Neural progenitor cell (in vitro differentiated cells): ENCODE results near the gene PTPRCAP. TPM values are rescaled to one million over a fixed set of nuclear protein-coding genes. Genes with fewer than 3 reads are reported as not detected.

Source experiments
- DNase-seq: peaks from one replicate; pipeline ENCODE4 v3.0.0-alpha.2; 2016; ENCODE audit warnings: low spot score
- H2AFZ ChIP-seq: fragments of 200-600 bp; sonication (generic); replicated peaks from 2 replicates; pipeline ENCODE4 v1.6.1; 2016; ENCODE audit warnings: antibody characterized with exemption
- H3F3A ChIP-seq: fragments of 200-600 bp; sonication (generic); 2 replicates; pipeline ENCODE4 v1.6.1; 2016; ENCODE audit warnings: antibody characterized with exemption, low read depth
- H3K27ac ChIP-seq: fragments of 200-600 bp; sonication (generic); 2 replicates; pipeline ENCODE4 v1.5.1; 2016; ENCODE audit warnings: mild to moderate bottlenecking
- H3K27me3 ChIP-seq: fragments of 200-600 bp; sonication (generic); 2 replicates; pipeline ENCODE4 v1.6.1; 2016; ENCODE audit warnings: mild to moderate bottlenecking, moderate library complexity
- H3K36me3 ChIP-seq: fragments of 200-600 bp; sonication (generic); 2 replicates; pipeline ENCODE4 v1.5.1; 2016
- H3K4me1 ChIP-seq: fragments of 200-600 bp; sonication (generic); 2 replicates; pipeline ENCODE4 v1.6.1; 2016; ENCODE audit warnings: mixed run types
- H3K4me2 ChIP-seq: fragments of 200-600 bp; sonication (generic); 2 replicates; pipeline ENCODE4 v1.6.1; 2016
- H3K4me3 ChIP-seq: fragments of 200-600 bp; sonication (generic); 2 replicates; pipeline ENCODE4 v1.5.1; 2016
- H3K79me2 ChIP-seq: fragments of 200-600 bp; sonication (generic); 2 replicates; pipeline ENCODE4 v1.6.1; 2016; ENCODE audit warnings: low read depth
- H3K9ac ChIP-seq: fragments of 200-600 bp; sonication (generic); 2 replicates; pipeline ENCODE4 v1.6.1; 2016
- H3K9me3 ChIP-seq: fragments of 200-600 bp; sonication (generic); 2 replicates; pipeline ENCODE4 v1.5.1; 2016; ENCODE audit warnings: low read depth
- H4K20me1 ChIP-seq: fragments of 200-600 bp; sonication (generic); 2 replicates; pipeline ENCODE4 v1.6.1; 2016; ENCODE audit warnings: low read depth
- H3K27ac Mint-ChIP-seq: 3 replicates; pipeline ENCODE4 v1.8.0; 2021; ENCODE audit warnings: mixed read lengths
- H3K27me3 Mint-ChIP-seq: 2 replicates; pipeline ENCODE4 v1.8.0; 2022; ENCODE audit warnings: low read depth, mild to moderate bottlenecking, inconsistent platforms, moderate library complexity, mixed read lengths; ENCODE audit not compliant: insufficient read depth
- H3K36me3 Mint-ChIP-seq: 3 replicates; pipeline ENCODE4 v1.8.0; 2021; ENCODE audit warnings: mixed read lengths
- H3K4me1 Mint-ChIP-seq: 3 replicates; pipeline ENCODE4 v1.8.0; 2021; ENCODE audit warnings: mixed read lengths
- H3K4me3 Mint-ChIP-seq: 3 replicates; pipeline ENCODE4 v1.8.0; 2021; ENCODE audit warnings: mild to moderate bottlenecking, moderate library complexity, mixed read lengths
- H3K9me3 Mint-ChIP-seq: 3 replicates; pipeline ENCODE4 v1.8.0; 2020; ENCODE audit warnings: mixed read lengths
- CTCF ChIP-seq: fragments of 200-600 bp; sonication (generic); IDR thresholded peaks from 2 replicates; pipeline ENCODE4 v1.5.1; 2017; ENCODE audit warnings: antibody characterized with exemption, mild to moderate bottlenecking
- EZH2 ChIP-seq: fragments of 200-600 bp; sonication (generic); IDR thresholded peaks from 2 replicates; pipeline ENCODE4 v1.6.1; 2017; ENCODE audit warnings: antibody characterized with exemption, mild to moderate bottlenecking, moderate library complexity
- EZH2phosphoT487 ChIP-seq: fragments of 200-600 bp; sonication (generic); IDR thresholded peaks from 2 replicates; pipeline ENCODE4 v1.6.1; 2017; ENCODE audit warnings: antibody characterized with exemption
- total RNA-seq: library from RNA; depleted of rRNA; stranded (reverse); fragments of >200 nt; gene quantifications from 2 replicates; pipeline ENCODE4 v1.2.3, GENCODE V29; 2015; ENCODE audit warnings: low replicate concordance

The PTPRCAP gene
- total RNA-seq, 1 donor from 2014 or later: not detected

- Histone ChIP-seq H3K27ac (no peak overlapping the region), H3F3A (peaks cover 17% of the 10 kb centered on the region), H3K79me2 (no peaks in the 10 kb centered on the region), H3K9ac (no peak overlapping the region), H3K27me3 (peaks cover 56% of the 10 kb centered on the region), H3K4me2 (no peak overlapping the region), H3K4me1 (peaks cover 10% of the 10 kb centered on the region), H2AFZ (no peak overlapping the region), H4K20me1 (no peaks in the 10 kb centered on the region), H3K9me3 (no peaks in the 10 kb centered on the region), H3K4me3 (no peak overlapping the region), H3K36me3 (no peaks in the 10 kb centered on the region)
- peak overlapping the region; percentile 64 for H3K4me3 Mint-ChIP-seq
- H3K4me1 Mint-ChIP-seq: peaks cover 22% of the 10 kb centered on the region
- no peak for TF ChIP-seq EZH2
- no peak for TF ChIP-seq CTCF
- no peak for TF ChIP-seq EZH2phosphoT487
- no peaks in the 10 kb centered on the region for H3K36me3 Mint-ChIP-seq
- no peak overlapping the region for H3K27ac Mint-ChIP-seq
- no peak for DNase-seq
- H3K9me3 Mint-ChIP-seq: no peaks in the 10 kb centered on the region
- H3K27me3 Mint-ChIP-seq: peaks cover 26% of the 10 kb centered on the region
Observed at GRCh38 chr11:67416416-67417335, 20.8 kb downstream of the PTPRCAP start.

- Mint-ChIP-seq H3K4me3 (peak within 1 kb of the TSS; percentile 67), H3K36me3 (no peaks in the 10 kb centered on the region), H3K27ac (no peak within 1 kb of the TSS), H3K27me3 (peaks cover 26% of the 10 kb centered on the region), H3K9me3 (no peaks in the 10 kb centered on the region), H3K4me1 (peaks cover 23% of the 10 kb centered on the region)
- Histone ChIP-seq H2AFZ (peak within 1 kb of the TSS; percentile 48), H4K20me1 (no peaks in the 10 kb centered on the region), H3F3A (peaks cover 23% of the 10 kb centered on the region), H3K27ac (no peak within 1 kb of the TSS), H3K4me1 (peaks cover 20% of the 10 kb centered on the region), H3K79me2 (no peaks in the 10 kb centered on the region), H3K27me3 (peaks cover 56% of the 10 kb centered on the region), H3K36me3 (no peaks in the 10 kb centered on the region), H3K4me2 (peak within 1 kb of the TSS; percentile 71), H3K9me3 (no peaks in the 10 kb centered on the region), H3K4me3 (peak within 1 kb of the TSS; percentile 48), H3K9ac (no peak within 1 kb of the TSS)
- peak; percentile 38 for DNase-seq
- TF ChIP-seq EZH2phosphoT487 (no peak), EZH2 (no peak), CTCF (no peak)
Observed at GRCh38 chr11:67415501-67416304, 21.8 kb downstream of the PTPRCAP start, which contains the start of gene CARNS1. Gene CARNS1 (plus strand): TSS chr11:67415678. CDS start chr11:67416200, 522 bp downstream.

- DNase-seq: no peak
- no peaks in the 10 kb centered on the region for H3K36me3 ChIP-seq
- Mint-ChIP-seq H3K4me1 (peaks cover 23% of the 10 kb centered on the region), H3K27ac (no peak overlapping the region), H3K27me3 (peaks cover 30% of the 10 kb centered on the region), H3K4me3 (peak overlapping the region; percentile 2), H3K36me3 (no peaks in the 10 kb centered on the region), H3K9me3 (no peaks in the 10 kb centered on the region)
- no peaks in the 10 kb centered on the region for H3K79me2 ChIP-seq
- H3K4me3 ChIP-seq: no peak overlapping the region
- H2AFZ ChIP-seq: no peak overlapping the region
- H3K9me3 ChIP-seq: no peaks in the 10 kb centered on the region
- H3K4me1 ChIP-seq: peaks cover 22% of the 10 kb centered on the region
- H3K27ac ChIP-seq: no peak overlapping the region
- peaks cover 22% of the 10 kb centered on the region for H3F3A ChIP-seq
- no peaks in the 10 kb centered on the region for H4K20me1 ChIP-seq
- H3K4me2 ChIP-seq: no peak overlapping the region
- H3K27me3 ChIP-seq: peaks cover 35% of the 10 kb centered on the region
- H3K9ac ChIP-seq: no peak overlapping the region
- TF ChIP-seq EZH2phosphoT487 (no peak), EZH2 (no peak), CTCF (no peak)
Observed at GRCh38 chr11:67413266-67413849, 24.1 kb downstream of the PTPRCAP start.
